ENCODE data around the gene TCTA.

The TCTA gene

GRCh38 chr3:49453621-49454020, 41.4 kb downstream of the TCTA start:
- ChIA-PET POLR2A (no interaction called here), CTCF (interaction anchor here (0.9 to 7.3 kb wide), 5 partner anchors 9 to 284 kb away, joined by 3 to 58 read pairs (median 12); partner anchors contain the start of genes KLHDC8B and USP4)
- no peak for DNase-seq (ENCODE audit: low read depth, low spot score)
- TF ChIP-seq CTCF (IDR thresholded peaks at IDR 0.05; ENCODE audit: insufficient read depth, low read length, missing control alignments): no peak
- no peak overlapping the region for H3K4me3 ChIP-seq (ENCODE audit: low read depth, low read length)

GRCh38 chr3:49454458-49454857, 42.2 kb downstream of the TCTA start:
- no peak for DNase-seq (ENCODE audit: low read depth, low spot score)
- H3K4me3 ChIP-seq (ENCODE audit: low read depth, low read length): no peak overlapping the region
- ChIA-PET CTCF (interaction anchor here (0.9 to 3.6 kb wide), 6 partner anchors 9 to 160 kb away, joined by 3 to 16 read pairs (median 6); partner anchors contain the start of gene USP4), POLR2A (no interaction called here)
- TF ChIP-seq CTCF (IDR thresholded peaks at IDR 0.05; ENCODE audit: insufficient read depth, low read length, missing control alignments): no peak

- CTCF ChIA-PET: interaction anchor here (0.9 to 3.6 kb wide), 4 partner anchors 8 to 160 kb away, joined by 3 to 12 read pairs (median 6); partner anchors contain the start of gene USP4
- POLR2A ChIA-PET: interaction anchor here (1.7 kb wide), 1 partner anchor 15 kb away, joined by 5 read pairs; the partner anchor contains the start of gene DAG1
- no peak for DNase-seq (ENCODE audit: low read depth, low spot score)
- no peak overlapping the region for H3K4me3 ChIP-seq (ENCODE audit: low read depth, low read length)
- no peak for TF ChIP-seq CTCF (IDR thresholded peaks at IDR 0.05; ENCODE audit: insufficient read depth, low read length, missing control alignments)
Observed at GRCh38 chr3:49454898-49455681, 42.9 kb downstream of the TCTA start.

- ChIA-PET CTCF (interaction anchor here (0.7 to 2.8 kb wide), 4 partner anchors 8 to 286 kb away, joined by 3 to 11 read pairs (median 4); partner anchors contain the start of gene USP4), POLR2A (interaction anchor here (1.7 kb wide), 1 partner anchor 13 kb away, joined by 5 read pairs; the partner anchor contains the start of gene DAG1)
- no peak overlapping the region for H3K4me3 ChIP-seq (ENCODE audit: low read depth, low read length)
- no peak for TF ChIP-seq CTCF (IDR thresholded peaks at IDR 0.05; ENCODE audit: insufficient read depth, low read length, missing control alignments)
- no peak for DNase-seq (ENCODE audit: low read depth, low spot score)
Observed at GRCh38 chr3:49456466-49456865, 44.2 kb downstream of the TCTA start.

GRCh38 chr3:49460188-49460890, 48.1 kb downstream of the TCTA start:
- no peak for DNase-seq (ENCODE audit: low read depth, low spot score)
- TF ChIP-seq CTCF (IDR thresholded peaks at IDR 0.05; ENCODE audit: insufficient read depth, low read length, missing control alignments): no peak
- CTCF ChIA-PET: interaction anchor here (0.6 to 2.8 kb wide), 3 partner anchors 8 to 301 kb away, joined by 3 to 21 read pairs (median 3); no protein-coding TSS in a partner anchor
- POLR2A ChIA-PET: no interaction called here
- no peak overlapping the region for H3K4me3 ChIP-seq (ENCODE audit: low read depth, low read length)

- no peak for TF ChIP-seq CTCF (IDR thresholded peaks at IDR 0.05; ENCODE audit: insufficient read depth, low read length, missing control alignments)
- ChIA-PET POLR2A (no interaction called here), CTCF (interaction anchor here (0.6 to 2.8 kb wide), 3 partner anchors 8 to 302 kb away, joined by 3 to 21 read pairs (median 3); no protein-coding TSS in a partner anchor)
- no peak overlapping the region for H3K4me3 ChIP-seq (ENCODE audit: low read depth, low read length)
- no peak for DNase-seq (ENCODE audit: low read depth, low spot score)
Observed at GRCh38 chr3:49460956-49461355, 48.7 kb downstream of the TCTA start.
